HEK293T (cell line): ENCODE data around the gene RBBP5.

Experiments
- CTBP1 ChIP-seq: fragments of 450-650 bp; IDR thresholded peaks from 2 replicates; pipeline ENCODE4 v1.6.1; 2016; ENCODE audit warnings: borderline replicate concordance
- FOXM1 ChIP-seq: fragments of 450-650 bp; IDR thresholded peaks from 2 replicates; pipeline ENCODE4 v1.6.1; 2017; ENCODE audit warnings: mild to moderate bottlenecking, borderline replicate concordance
- LEF1 ChIP-seq: fragments of 450-650 bp; IDR thresholded peaks from 2 replicates; pipeline ENCODE4 v1.6.1; 2017; ENCODE audit warnings: mild to moderate bottlenecking, borderline replicate concordance
- SUZ12 ChIP-seq: fragments of 450-650 bp; IDR thresholded peaks from 2 replicates; pipeline ENCODE4 v1.6.1; 2016; ENCODE audit warnings: mild to moderate bottlenecking

DNA sequence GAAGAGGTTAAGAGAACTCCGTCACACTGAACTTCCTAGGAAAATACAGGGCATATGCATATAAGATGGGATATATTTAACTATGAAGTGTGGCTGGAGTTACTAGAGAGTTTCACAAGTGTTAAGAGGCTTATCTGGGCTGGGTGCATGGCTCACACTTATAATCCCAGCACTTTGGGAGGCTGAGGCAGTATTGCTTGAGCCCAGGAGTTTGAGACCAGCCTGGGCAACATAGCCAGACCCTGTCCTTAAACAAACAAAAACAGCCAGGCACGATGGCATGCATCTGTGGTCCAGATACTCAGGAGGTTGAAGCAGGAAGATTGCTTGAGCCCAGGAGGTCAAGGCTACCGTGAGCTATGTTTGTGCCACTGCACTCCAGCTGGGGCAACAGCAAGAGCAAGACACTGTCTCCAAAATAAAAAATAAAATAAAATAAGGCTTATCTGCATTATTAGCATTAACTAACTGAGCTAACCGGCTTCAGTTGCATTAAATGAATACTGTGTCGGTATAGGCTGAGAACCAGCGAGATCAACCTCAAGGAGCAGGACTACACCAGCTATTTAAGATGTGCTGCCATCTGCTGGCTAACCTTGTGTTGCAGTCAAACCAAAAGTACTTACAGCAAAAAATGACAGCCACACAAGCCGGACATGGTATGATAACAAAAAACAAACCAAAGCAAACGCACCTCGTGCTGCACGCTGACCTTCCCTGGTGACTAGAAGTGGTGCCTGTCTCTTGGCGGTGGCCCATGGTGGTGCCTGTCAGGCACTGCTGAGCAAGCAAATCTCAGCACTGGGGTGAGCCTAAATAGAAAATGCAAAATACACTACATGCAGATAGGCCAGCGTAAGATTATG lies 19.7 kb upstream of the RBBP5 start:
- TF ChIP-seq CTBP1, result no peak
- no peak for TF ChIP-seq LEF1
- TF ChIP-seq SUZ12, result no peak
- no peak for TF ChIP-seq FOXM1
